ENCODE data around the gene NRIP1. TPM values are rescaled to one million over a fixed set of nuclear protein-coding genes. Genes with fewer than 3 reads are reported as not detected.

Gene NRIP1
- total RNA-seq, 4 donors from 2014 or later: 15.8 to 23.6 (median 18.0) TPM

- no peak overlapping the region for H3K4me3 ChIP-seq
- 71% methylated on average over 6 of the region's 6 CpGs for WGBS
- DNase-seq (ENCODE audit: low spot score in 2 of 2): no peak
- peaks cover 9% of the 10 kb centered on the region for H3K4me1 ChIP-seq
- H3K9me3 ChIP-seq: no peaks in the 10 kb centered on the region
- H3K36me3 ChIP-seq: no peaks in the 10 kb centered on the region
- H3K27me3 ChIP-seq: no peaks in the 10 kb centered on the region
- no peak for TF ChIP-seq EP300 (IDR thresholded peaks at IDR 0.05)
- TF ChIP-seq POLR2AphosphoS5 (IDR thresholded peaks at IDR 0.05): no peak
- TF ChIP-seq CTCF (IDR thresholded peaks at IDR 0.05): no peak
- TF ChIP-seq POLR2A (IDR thresholded peaks at IDR 0.05): no peak
- no peak overlapping the region for H3K27ac ChIP-seq
These were observed 61.2 kb downstream of the NRIP1 start for GRCh38 chr21:15003463-15004135.

- Histone ChIP-seq H3K36me3 (no peaks in the 10 kb centered on the region), H3K9me3 (no peaks in the 10 kb centered on the region), H3K4me1 (peaks cover 9% of the 10 kb centered on the region), H3K27ac (no peak overlapping the region), H3K4me3 (no peak overlapping the region), H3K27me3 (no peaks in the 10 kb centered on the region)
- TF ChIP-seq EP300 (IDR thresholded peaks at IDR 0.05): no peak
- 88% methylated on average over 15 of the region's 15 CpGs for WGBS
- DNase-seq (ENCODE audit: low spot score in 2 of 2): no peak
These were observed 62.8 kb downstream of the NRIP1 start for GRCh38 chr21:15001857-15002606.

GRCh38 chr21:15001113-15001512 is 63.7 kb downstream of the NRIP1 start:
- H3K4me1 ChIP-seq: peaks cover 9% of the 10 kb centered on the region

GRCh38 chr21:15000081-15000480 is 64.7 kb downstream of the NRIP1 start:
- H3K27me3 ChIP-seq: no peaks in the 10 kb centered on the region
- DNase-seq (ENCODE audit: low spot score in 2 of 2): no peak
- 83% methylated on average over 1 of the region's 1 CpG for WGBS
- no peak for TF ChIP-seq POLR2AphosphoS5 (IDR thresholded peaks at IDR 0.05)
- no peak for TF ChIP-seq CTCF (IDR thresholded peaks at IDR 0.05)
- TF ChIP-seq POLR2A (IDR thresholded peaks at IDR 0.05): no peak
- no peak for TF ChIP-seq EP300 (IDR thresholded peaks at IDR 0.05)
- H3K9me3 ChIP-seq: no peaks in the 10 kb centered on the region
- H3K27ac ChIP-seq: no peak overlapping the region
- no peaks in the 10 kb centered on the region for H3K36me3 ChIP-seq
- no peak overlapping the region for H3K4me3 ChIP-seq
- H3K4me1 ChIP-seq: peaks cover 3% of the 10 kb centered on the region

More at GRCh38 chr21:15001113-15001512, 63.7 kb downstream of the NRIP1 start:
- no peak overlapping the region for H3K27ac ChIP-seq
- H3K36me3 ChIP-seq: no peaks in the 10 kb centered on the region
- TF ChIP-seq CTCF (IDR thresholded peaks at IDR 0.05) (no peak), POLR2AphosphoS5 (IDR thresholded peaks at IDR 0.05) (no peak), EP300 (IDR thresholded peaks at IDR 0.05) (no peak), POLR2A (IDR thresholded peaks at IDR 0.05) (no peak)
- H3K9me3 ChIP-seq: no peaks in the 10 kb centered on the region
- H3K27me3 ChIP-seq: no peaks in the 10 kb centered on the region
- WGBS: 68% methylated on average over 2 of the region's 2 CpGs
- no peak overlapping the region for H3K4me3 ChIP-seq
- DNase-seq (ENCODE audit: low spot score in 2 of 2): no peak

GRCh38 chr21:14998784-14999183 is 66.0 kb downstream of the NRIP1 start:
- WGBS: 86% methylated on average over 4 of the region's 4 CpGs
- TF ChIP-seq EP300 (IDR thresholded peaks at IDR 0.05) (no peak), POLR2AphosphoS5 (IDR thresholded peaks at IDR 0.05) (no peak), POLR2A (IDR thresholded peaks at IDR 0.05) (no peak), CTCF (IDR thresholded peaks at IDR 0.05) (no peak)
- Histone ChIP-seq H3K27me3 (no peaks in the 10 kb centered on the region), H3K9me3 (no peaks in the 10 kb centered on the region), H3K27ac (no peak overlapping the region), H3K4me1 (peaks cover 3% of the 10 kb centered on the region), H3K36me3 (no peaks in the 10 kb centered on the region), H3K4me3 (no peak overlapping the region)
- DNase-seq (ENCODE audit: low spot score in 2 of 2): no peak

Data from suprapubic skin (tissue), 4 donors.